HUDEP-2 (cell line): ENCODE data around the gene ZFYVE16.
"Not testable (repeated sequence)": the region's sequence is repeated elsewhere in the genome, so short reads cannot be mapped to it uniquely, and the experiment has no call there.

Experiments
- DNase-seq, 76 experiments: peaks; one replicate each; lab custom pipeline; 2025; ENCODE audit not compliant: unreplicated experiment in 76 of 76; lab: John Stamatoyannopoulos, UW

The ZFYVE16 gene

DNA sequence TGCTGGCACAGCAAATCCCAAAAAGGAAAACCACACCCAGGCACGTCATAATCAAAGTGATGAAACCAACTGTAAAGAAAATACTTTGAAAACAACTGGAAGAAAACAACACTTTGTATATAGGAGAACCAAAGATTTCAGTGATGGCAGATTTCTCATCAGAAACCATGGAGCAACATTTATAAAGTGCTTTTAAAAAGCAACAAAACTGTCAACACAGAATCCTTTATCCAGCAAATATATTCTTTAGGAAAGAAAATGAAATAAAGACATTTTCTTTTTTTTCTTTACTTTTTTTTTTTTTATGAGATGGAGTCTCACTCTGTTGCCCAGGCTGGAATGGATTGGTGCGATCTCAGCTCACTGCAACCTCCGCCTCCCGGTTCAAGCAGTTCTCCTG is 74.7 kb downstream of the ZFYVE16 start:
- DNase-seq, result no peak

DNA sequence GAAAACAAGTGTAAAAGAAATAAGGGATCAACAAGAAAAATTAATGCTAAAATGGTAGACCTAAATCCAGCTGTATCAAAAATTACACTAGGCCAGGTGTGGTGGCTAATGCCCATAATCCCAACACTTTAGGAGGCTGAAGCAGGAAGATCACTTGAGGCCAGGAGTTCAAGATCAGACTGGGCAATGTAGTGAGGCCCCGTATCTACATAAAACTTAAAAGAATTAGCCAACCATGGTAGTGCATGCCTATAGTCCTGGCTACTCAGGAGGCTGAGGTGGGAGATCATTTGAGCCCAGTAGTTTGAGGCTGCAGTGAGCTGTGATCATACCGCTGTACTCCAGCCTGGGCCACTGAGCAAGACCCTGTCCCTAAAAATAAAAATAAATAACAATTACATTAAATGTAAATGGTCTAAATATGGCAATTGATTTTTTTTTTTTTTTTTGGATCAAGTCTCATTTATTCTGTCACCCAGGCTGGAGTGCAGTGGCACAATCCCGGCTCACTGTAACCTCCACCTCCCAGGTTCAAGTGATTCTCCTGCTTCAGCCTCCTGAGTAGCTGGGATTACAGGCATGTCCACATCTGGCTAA is 75.9 kb downstream of the ZFYVE16 start:
- no peak for DNase-seq

DNA sequence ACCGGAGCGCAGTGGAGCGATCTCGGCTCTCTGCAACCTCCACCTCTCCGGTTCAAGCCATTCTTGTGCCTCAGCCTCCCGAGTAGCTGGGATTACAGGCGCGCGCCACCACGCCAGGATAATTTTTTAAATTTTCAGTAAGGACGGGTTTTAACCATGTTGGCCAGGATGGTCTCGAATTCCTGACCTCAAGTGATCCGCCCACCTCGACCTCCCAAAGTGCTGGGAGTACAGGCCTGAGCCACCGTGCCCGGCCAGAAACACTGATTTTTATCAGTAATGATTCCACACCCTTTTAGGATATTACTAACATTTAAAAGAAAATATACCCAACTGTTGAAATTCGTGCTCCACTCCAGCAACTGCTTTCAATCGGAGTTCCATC is 79.6 kb downstream of the ZFYVE16 start:
- DNase-seq, result no peak

DNA sequence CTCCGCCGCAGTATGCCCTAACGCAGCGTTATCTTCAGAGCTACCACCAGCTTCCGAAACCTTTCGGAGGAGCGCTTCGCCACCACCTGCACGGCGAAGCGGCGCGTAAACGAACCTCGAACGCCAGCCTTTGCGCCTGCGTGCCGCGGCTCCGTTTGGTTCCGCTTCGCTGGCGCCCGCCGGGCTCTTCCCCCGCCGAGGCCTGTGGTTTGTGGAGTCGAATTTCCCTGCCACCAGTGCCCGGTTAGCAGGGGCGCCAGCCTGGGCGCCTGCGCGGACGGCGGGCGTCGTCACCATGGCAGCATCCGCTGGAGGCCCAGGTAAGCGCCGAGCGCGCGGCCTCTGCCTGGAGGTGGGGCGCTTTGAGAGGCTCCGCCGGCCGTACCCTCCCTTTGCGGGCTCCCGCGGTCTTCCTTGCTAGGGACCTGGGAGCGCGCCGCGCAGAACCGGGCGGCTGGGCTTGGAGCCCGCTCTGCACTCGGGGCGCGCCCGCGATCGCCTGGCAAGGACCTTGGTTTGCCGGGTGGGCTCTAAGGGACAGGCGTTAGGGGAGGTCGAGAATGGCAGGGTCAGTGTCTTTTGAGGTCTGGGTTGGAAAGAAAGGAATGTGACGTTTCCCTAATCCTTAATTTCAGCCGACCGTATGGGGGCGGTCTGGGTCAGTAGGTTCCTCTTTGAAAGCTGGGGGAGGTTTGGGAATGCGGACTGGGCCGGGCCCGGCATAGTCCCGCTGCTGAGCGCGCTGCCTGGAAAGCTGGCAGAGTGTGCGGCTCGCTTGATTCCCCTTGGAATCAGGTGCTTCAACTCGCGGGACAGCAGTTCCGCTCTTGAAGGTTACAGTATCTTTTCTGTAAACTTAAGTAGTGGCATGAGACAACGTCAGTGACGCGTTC is 80.2 kb downstream of the ZFYVE16 start, which contains the start of gene FAM151B:
Gene FAM151B, plus strand, starts transcription at position 272 of the 893 bp plus-strand sequence. Its CDS starts 24 bp downstream, at position 296.
- peak in 62 of 76 experiments; percentile 3 to 73 (median 33) for DNase-seq

DNA sequence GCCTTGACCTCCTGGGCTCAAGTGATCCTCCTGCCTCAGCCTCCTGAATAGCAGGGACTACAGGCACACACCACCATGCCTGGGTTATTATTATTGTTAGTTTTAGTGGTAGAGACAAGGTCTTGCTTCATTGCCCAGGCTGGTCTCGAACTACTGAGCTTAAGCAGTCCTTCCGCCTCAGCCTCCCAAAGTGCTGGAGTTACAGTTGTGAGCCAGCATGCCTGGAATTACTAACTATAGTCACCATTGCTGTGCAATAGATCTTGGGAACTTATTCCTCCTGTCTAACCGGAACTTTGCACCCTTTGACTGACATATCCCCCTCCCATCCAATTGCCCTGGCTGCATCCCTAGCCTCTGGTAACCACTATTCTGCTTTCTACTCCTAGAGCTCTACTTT is 83.4 kb downstream of the ZFYVE16 start:
- no peak for DNase-seq

DNA sequence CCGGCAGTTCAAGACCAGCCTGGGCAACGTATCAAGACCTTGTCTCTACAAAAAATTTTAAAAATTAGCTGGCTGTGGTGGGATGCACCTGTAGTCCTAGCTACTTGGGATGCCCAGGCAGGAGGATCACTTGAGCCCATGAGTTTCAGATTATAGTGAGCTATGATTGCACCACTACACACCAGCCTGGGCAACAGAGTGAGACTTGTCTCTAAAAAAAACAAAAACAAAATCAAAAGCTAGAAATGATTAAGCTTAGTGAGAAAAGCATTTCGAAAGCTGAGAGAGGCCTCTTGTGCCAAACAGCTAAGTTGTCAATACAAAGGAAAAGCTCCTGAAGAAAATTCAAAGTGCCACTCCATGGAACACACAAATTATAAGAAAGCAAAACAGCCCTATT is 84.9 kb downstream of the ZFYVE16 start:
- DNase-seq, result no peak

DNA sequence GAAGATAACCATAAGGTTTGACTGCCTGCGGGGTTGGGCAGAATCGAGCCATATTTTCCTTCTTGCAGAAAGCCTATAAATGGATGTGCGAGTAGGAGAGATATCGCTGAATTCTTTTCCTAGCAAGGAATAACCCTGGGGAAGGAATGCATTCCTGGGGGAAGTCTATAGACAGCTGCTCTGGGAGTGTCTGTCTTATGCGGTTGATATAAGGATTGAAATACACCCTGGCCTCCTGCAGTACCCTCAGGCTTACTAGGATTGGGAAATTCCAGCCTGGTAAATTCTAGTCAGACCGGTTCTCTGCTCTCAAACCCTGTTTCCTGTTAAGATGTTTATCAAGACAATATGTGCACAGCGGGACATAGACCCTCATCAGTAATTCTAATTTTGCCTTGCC is 85.6 kb downstream of the ZFYVE16 start:
- DNase-seq, result not testable (repeated sequence)

DNA sequence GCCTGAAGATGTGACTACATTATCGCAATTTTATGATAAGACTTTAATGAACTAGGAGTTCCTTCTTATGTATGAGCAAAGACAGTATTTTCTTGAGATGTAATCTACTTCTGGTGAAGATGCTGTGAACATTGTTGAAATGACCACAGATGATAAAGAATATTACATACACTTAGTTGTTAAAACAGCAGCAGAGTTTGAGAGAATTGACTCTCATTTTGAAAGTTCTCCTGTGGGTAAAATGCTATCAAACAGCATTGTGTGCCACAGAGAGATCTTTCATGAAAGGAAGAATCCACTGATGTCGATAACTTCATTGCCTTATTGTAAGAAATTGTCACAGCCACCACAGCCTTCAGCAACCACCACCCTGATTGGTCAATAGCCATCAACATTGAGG is 88.0 kb downstream of the ZFYVE16 start:
- DNase-seq, result no peak

DNA sequence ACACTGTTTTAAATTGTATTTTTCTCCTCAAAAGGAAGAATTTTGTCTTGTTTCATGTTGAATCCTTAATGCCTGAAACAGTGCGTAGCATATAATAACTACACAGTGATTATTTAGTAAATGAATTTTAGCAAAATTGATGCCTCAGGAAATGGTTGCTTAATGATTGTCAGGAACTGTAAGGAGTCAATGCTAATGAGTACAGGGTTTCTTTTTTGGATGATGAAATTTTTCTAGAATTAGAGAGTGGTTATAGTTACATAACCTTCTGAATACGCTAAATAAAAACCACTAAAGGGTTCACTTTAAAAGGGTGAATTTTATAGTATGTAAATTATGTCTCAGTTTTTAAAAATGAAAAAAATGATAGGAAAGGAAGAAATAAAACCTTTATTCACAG is 94.9 kb downstream of the ZFYVE16 start:
- no peak for DNase-seq

DNA sequence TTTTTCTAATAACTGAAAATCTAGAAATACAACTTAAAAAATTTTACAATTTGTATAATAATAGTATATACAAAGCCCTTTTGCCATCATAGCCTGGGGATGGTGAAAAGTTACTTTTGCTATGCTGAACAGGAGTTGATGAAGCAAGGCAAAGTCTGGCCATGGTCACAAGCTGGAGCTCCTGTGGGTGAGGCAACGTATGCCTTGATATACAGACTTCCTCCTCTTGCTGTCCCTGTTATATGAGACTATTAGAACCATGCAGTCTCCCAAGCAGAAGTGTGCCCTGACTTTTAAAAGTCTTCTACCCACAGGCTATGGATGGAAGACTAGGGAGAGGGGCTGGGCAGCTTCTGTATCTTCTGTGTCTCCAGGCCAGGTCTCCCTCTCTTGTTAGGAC is 95.8 kb downstream of the ZFYVE16 start:
- DNase-seq, result no peak

DNA sequence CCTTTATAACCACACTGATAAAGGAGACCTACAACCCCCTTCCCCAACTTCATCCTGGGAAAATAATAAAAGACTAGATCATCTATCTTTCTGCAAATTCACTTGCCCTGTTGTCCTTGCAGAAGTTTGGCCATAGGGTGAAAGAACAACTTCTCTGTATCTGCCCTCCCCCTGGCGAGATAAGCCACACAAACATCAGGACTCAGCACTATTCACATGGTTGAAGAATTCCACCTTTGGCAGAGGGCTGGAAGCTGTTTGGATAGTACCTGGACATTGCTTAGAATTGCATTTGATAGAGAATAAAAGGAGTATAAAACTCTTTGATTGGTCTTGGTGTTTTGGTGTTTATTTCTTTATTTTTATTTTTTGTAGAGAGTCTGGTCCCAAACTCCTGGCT is 97.0 kb downstream of the ZFYVE16 start:
- DNase-seq, result no peak

DNA sequence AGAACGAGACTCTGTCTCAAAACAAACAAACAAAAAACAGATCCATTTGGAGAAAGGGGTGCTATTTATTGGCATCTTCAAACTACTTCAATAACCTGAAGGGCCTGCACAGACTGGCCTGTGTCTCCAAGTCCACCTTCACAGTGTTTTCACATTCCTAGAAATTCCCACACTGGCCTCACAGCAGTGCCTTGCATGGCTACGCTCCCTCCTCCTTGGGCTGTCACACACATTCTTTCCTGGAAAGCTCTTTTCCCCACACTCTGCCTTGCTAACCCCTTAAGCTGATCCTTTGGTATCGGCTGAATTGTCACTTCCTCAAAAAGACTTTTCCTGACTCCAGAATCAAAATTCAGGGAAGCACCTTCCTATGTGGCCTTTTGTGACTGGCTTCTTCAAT is 99.8 kb downstream of the ZFYVE16 start:
- no peak for DNase-seq

DNA sequence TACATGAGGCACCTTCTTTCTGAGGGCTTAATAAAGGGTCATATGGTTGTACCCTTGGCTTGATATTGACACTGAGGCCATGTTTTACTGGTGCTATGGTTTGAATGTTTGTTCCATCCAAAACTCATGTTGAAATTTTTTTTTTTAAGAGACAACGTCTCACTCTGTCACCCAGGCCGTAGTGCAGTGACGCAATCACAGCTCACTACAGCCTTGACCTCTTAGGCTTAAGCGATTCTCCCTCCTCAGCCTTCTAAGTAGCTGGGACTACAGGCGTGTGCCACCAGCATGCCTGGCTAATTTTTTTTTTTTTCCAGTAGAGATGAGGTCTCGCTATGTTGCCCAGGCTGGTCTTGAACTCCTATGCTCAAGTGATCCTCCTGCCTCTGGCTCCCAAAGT is 101.0 kb downstream of the ZFYVE16 start:
- no peak for DNase-seq

DNA sequence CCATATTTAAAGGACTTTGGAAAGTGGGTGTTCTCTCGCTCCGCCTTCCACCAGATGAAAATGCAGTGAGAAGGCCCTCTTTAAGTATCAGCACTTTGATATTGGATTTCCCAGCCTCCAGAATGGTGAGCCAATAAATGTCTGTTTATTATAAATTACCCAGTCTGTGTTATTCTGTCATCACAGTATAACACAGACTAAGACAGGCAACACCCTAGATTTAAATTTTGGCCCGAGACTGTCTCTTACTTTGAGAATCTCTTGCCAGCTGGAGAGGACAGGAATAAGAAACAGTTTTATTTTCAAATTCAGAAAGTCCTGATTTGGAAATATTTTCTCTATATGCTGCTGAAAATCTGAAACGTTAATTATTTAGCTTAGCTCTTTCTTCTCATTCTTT is 101.5 kb downstream of the ZFYVE16 start:
- no peak for DNase-seq

DNA sequence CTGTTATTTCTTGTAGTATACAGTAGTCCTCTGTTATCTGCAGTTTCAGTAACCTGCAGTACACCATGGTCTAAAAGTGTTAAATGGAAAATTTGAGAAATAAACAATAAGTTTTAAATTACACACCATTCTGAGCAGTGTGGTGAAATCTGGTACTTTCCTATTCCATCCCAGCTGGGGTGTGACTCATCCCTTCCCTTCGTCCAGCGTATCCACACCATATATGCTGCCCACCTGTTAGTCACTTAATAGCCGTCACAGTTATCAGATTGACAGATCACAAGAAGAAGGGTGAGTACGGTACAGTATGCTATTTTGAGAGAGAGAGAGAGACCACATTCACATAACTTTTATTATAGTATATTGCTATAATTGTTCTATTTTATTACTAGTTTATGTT is 109.0 kb downstream of the ZFYVE16 start:
- peak in 1 of 76 experiments; percentile 11 for DNase-seq
